Measurements from ENCODE around the gene SFXN5. TPM values are rescaled to one million over a fixed set of nuclear protein-coding genes. Genes with fewer than 3 reads are reported as not detected.

The SFXN5 gene
- polyA plus RNA-seq, 2 of the 4 experiments (the other 2 are of a cell fraction) = 16.7 to 19.6 TPM

DNA sequence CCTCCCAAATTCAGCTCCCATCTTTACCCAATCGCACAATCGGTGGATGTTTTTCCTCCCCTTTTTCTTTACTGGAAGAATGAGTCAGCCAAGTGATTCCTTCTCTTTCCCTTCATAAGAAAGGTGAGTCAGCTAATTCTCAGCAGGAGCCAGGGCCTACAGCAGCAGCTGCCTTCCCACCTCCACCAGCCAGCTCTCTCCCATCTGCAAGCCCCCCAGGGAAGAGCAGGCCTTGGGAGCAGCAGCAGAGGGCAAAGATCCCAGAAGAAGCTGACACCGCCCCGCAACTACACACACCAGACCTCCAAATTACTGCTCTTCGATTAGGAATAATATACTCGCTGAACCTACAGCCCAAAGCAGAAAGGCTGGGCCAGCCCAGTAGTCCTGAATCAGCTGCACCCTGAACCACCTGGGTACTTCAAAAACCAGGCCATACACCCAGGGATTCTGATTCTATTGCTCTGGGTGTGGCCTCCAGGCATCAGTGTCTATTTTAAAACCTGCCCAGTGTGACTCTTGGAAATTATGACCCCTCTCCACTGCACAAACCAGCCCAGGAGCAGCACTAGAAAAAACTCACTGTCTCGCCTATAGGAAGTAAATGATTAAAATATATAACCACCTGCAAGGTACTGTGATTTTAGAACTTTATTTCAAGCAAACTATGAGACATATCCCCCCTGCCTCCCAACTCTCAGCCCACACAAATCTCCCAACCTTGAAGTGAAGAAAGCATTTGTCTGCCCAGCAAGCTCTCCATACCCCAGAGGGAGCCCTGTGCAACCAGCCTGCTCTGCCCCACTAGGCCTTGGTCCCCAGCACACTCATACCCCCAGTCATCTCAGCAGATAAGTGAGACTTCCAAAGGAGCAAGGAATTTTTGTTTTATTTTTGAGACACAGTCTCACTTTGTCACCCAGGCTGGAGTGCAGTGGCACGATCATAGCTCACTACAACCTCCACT, 7.3 kb downstream of the SFXN5 start (continued):
- TF ChIP-seq CBX2 (IDR thresholded peaks at IDR 0.05; ENCODE audit: borderline replicate concordance, low read depth) (no peak), HEYL (CRISPR knock-in tag; IDR thresholded peaks at IDR 0.05) (no peak), FOSL2 (IDR thresholded peaks at IDR 0.05) (peak; percentile 83), FOSL2 (CRISPR knock-in tag; IDR thresholded peaks at IDR 0.05) (peak; percentile 92), KDM1A (IDR thresholded peaks at IDR 0.05; ENCODE audit: low read depth) (no peak), JUNB (IDR thresholded peaks at IDR 0.05) (peak; percentile 57; the same call in 1 of the 2 replicates), KDM5A (IDR thresholded peaks at IDR 0.05) (no peak), POLR2AphosphoS2 (conservative IDR thresholded peaks at IDR 0.05; ENCODE audit: low read length) (no peak), HOXB5 (CRISPR knock-in tag; IDR thresholded peaks at IDR 0.05) (0 out of 2 replicates have a peak, but pooled peaks have one; percentile 19), ZFP36 (IDR thresholded peaks at IDR 0.05; ENCODE audit: borderline replicate concordance, partially characterized antibody) (no peak)
- TF ChIP-seq, protein P1, sequence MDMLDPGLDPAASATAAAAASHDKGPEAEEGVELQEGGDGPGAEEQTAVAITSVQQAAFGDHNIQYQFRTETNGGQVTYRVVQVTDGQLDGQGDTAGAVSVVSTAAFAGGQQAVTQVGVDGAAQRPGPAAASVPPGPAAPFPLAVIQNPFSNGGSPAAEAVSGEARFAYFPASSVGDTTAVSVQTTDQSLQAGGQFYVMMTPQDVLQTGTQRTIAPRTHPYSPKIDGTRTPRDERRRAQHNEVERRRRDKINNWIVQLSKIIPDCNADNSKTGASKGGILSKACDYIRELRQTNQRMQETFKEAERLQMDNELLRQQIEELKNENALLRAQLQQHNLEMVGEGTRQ (IDR thresholded peaks at IDR 0.05) = no peak
- TF ChIP-seq, protein P2, sequence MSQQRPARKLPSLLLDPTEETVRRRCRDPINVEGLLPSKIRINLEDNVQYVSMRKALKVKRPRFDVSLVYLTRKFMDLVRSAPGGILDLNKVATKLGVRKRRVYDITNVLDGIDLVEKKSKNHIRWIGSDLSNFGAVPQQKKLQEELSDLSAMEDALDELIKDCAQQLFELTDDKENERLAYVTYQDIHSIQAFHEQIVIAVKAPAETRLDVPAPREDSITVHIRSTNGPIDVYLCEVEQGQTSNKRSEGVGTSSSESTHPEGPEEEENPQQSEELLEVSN (IDR thresholded peaks at IDR 0.05; ENCODE audit: borderline replicate concordance, low read depth) = 0 out of 2 replicates have a peak, but pooled peaks have one; percentile 29
- TF ChIP-seq, protein P3, sequence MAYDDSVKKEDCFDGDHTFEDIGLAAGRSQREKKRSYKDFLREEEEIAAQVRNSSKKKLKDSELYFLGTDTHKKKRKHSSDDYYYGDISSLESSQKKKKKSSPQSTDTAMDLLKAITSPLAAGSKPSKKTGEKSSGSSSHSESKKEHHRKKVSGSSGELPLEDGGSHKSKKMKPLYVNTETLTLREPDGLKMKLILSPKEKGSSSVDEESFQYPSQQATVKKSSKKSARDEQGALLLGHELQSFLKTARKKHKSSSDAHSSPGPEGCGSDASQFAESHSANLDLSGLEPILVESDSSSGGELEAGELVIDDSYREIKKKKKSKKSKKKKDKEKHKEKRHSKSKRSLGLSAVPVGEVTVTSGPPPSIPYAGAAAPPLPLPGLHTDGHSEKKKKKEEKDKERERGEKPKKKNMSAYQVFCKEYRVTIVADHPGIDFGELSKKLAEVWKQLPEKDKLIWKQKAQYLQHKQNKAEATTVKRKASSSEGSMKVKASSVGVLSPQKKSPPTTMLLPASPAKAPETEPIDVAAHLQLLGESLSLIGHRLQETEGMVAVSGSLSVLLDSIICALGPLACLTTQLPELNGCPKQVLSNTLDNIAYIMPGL (CRISPR knock-in tag; IDR thresholded peaks at IDR 0.05; ENCODE audit: borderline replicate concordance) = no peak

DNA sequence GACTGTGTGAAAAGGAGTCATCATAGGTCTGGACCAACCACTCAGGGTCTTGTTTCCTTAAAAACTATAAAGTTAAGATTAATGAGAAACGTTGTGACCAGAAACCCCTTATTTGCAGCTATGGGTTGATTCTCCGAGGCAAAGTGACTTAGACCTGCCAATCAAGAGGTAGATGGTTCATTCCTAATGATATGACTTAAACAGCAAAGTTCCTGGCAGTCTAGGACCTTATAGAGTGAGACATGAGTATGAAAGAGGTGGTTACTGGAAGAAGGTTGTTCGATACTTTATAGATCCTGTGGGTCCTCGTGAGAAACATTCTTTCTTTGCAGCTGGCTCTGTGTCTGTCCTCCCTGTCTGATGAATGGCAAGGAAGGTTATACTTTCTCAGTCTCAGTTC, 8.0 kb downstream of the SFXN5 start:
- CTCF ChIA-PET = interaction anchor here (1.3 to 4.4 kb wide), 9 partner anchors 10 to 248 kb away, joined by 3 to 23 read pairs (median 5); no protein-coding TSS in a partner anchor
- H3K9me3 ChIP-seq = no peaks in the 10 kb centered on the region
- ATAC-seq (peak; percentile 37 to 48; a peak in 5 of 6 replicates), FAIRE-seq (no peak), DNase-seq (ENCODE audit: low read depth in 1 of 2, low spot score in 1 of 2) (no peak)
- POLR2A ChIA-PET = interaction anchor here (0.7 to 1.8 kb wide), 2 partner anchors 50 to 114 kb away, joined by 3 to 7 read pairs; partner anchors contain the start of gene RAB11FIP5
- TF ChIP-seq JUN (IDR thresholded peaks at IDR 0.05) (no peak), ZC3H11A (IDR thresholded peaks at IDR 0.05) (no peak), TFCP2L1 (CRISPR knock-in tag; IDR thresholded peaks at IDR 0.05) (no peak), POLR2A (IDR thresholded peaks at IDR 0.05; ENCODE audit: low read length) (no peak), HDAC2 (IDR thresholded peaks at IDR 0.05) (no peak), RCOR1 (IDR thresholded peaks at IDR 0.05; ENCODE audit: low read depth, low read length) (no peak), FOSL2 (IDR thresholded peaks at IDR 0.05) (no peak), FOSL2 (CRISPR knock-in tag; IDR thresholded peaks at IDR 0.05) (no peak), RARB (CRISPR knock-in tag; IDR thresholded peaks at IDR 0.05) (no peak), NFE2L2 (conservative IDR thresholded peaks at IDR 0.05; ENCODE audit: low read length) (no peak), FOSB (CRISPR knock-in tag; IDR thresholded peaks at IDR 0.05) (no peak)
- TF ChIP-seq, protein P4, sequence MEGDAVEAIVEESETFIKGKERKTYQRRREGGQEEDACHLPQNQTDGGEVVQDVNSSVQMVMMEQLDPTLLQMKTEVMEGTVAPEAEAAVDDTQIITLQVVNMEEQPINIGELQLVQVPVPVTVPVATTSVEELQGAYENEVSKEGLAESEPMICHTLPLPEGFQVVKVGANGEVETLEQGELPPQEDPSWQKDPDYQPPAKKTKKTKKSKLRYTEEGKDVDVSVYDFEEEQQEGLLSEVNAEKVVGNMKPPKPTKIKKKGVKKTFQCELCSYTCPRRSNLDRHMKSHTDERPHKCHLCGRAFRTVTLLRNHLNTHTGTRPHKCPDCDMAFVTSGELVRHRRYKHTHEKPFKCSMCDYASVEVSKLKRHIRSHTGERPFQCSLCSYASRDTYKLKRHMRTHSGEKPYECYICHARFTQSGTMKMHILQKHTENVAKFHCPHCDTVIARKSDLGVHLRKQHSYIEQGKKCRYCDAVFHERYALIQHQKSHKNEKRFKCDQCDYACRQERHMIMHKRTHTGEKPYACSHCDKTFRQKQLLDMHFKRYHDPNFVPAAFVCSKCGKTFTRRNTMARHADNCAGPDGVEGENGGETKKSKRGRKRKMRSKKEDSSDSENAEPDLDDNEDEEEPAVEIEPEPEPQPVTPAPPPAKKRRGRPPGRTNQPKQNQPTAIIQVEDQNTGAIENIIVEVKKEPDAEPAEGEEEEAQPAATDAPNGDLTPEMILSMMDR (IDR thresholded peaks at IDR 0.05) = no peak
- TF ChIP-seq, protein P5, sequence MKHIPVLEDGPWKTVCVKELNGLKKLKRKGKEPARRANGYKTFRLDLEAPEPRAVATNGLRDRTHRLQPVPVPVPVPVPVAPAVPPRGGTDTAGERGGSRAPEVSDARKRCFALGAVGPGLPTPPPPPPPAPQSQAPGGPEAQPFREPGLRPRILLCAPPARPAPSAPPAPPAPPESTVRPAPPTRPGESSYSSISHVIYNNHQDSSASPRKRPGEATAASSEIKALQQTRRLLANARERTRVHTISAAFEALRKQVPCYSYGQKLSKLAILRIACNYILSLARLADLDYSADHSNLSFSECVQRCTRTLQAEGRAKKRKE (CRISPR knock-in tag; IDR thresholded peaks at IDR 0.05; ENCODE audit: low read depth) = no peak
- TF ChIP-seq, protein P6, sequence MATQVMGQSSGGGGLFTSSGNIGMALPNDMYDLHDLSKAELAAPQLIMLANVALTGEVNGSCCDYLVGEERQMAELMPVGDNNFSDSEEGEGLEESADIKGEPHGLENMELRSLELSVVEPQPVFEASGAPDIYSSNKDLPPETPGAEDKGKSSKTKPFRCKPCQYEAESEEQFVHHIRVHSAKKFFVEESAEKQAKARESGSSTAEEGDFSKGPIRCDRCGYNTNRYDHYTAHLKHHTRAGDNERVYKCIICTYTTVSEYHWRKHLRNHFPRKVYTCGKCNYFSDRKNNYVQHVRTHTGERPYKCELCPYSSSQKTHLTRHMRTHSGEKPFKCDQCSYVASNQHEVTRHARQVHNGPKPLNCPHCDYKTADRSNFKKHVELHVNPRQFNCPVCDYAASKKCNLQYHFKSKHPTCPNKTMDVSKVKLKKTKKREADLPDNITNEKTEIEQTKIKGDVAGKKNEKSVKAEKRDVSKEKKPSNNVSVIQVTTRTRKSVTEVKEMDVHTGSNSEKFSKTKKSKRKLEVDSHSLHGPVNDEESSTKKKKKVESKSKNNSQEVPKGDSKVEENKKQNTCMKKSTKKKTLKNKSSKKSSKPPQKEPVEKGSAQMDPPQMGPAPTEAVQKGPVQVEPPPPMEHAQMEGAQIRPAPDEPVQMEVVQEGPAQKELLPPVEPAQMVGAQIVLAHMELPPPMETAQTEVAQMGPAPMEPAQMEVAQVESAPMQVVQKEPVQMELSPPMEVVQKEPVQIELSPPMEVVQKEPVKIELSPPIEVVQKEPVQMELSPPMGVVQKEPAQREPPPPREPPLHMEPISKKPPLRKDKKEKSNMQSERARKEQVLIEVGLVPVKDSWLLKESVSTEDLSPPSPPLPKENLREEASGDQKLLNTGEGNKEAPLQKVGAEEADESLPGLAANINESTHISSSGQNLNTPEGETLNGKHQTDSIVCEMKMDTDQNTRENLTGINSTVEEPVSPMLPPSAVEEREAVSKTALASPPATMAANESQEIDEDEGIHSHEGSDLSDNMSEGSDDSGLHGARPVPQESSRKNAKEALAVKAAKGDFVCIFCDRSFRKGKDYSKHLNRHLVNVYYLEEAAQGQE (IDR thresholded peaks at IDR 0.05) = no peak
- 50% methylated on average over 4 of the region's 4 CpGs for WGBS (ENCODE audit: missing lambda C conversion rate)
- H3K4me3 ChIP-seq = peak overlapping the region; percentile 12; the same call in 2 of the 3 replicates
- peak overlapping the region; percentile 83 for H3K4me2 ChIP-seq
- peaks cover 45% of the 10 kb centered on the region for H3K4me1 ChIP-seq
- H3K27ac ChIP-seq = peak overlapping the region; percentile 92 to 95
